ENCODE measurements around the gene MORN1.

Gene MORN1

GRCh38 chr1:2350911-2351655 lies 40.3 kb downstream of the MORN1 start:
- DNase-seq (ENCODE audit: low read depth) = no peak

GRCh38 chr1:2350501-2350900 lies 40.9 kb downstream of the MORN1 start:
- no peak for DNase-seq (ENCODE audit: low read depth)

GRCh38 chr1:2349806-2350205 lies 41.5 kb downstream of the MORN1 start:
- DNase-seq (ENCODE audit: low read depth) = no peak

GRCh38 chr1:2348346-2349325 lies 42.7 kb downstream of the MORN1 start:
- no peak for DNase-seq (ENCODE audit: low read depth)

- DNase-seq (ENCODE audit: low read depth) = no peak
These were observed 43.5 kb downstream of the MORN1 start for GRCh38 chr1:2347896-2348295.

- DNase-seq (ENCODE audit: low read depth) = no peak
These were observed 44.0 kb downstream of the MORN1 start for GRCh38 chr1:2347409-2347785.

- no peak for DNase-seq (ENCODE audit: low read depth)
These were observed 44.5 kb downstream of the MORN1 start for GRCh38 chr1:2346691-2347408.

- DNase-seq (ENCODE audit: low read depth) = no peak
These were observed 45.9 kb downstream of the MORN1 start for GRCh38 chr1:2345297-2346075.

- no peak for DNase-seq (ENCODE audit: low read depth)
These were observed 46.5 kb downstream of the MORN1 start for GRCh38 chr1:2344744-2345296.

GRCh38 chr1:2344121-2344681 lies 47.2 kb downstream of the MORN1 start:
- DNase-seq (ENCODE audit: low read depth) = no peak

- DNase-seq (ENCODE audit: low read depth) = no peak
These were observed 48.1 kb downstream of the MORN1 start for GRCh38 chr1:2343023-2343935.

GRCh38 chr1:2342384-2343022 lies 48.9 kb downstream of the MORN1 start:
- DNase-seq (ENCODE audit: low read depth) = no peak

- DNase-seq (ENCODE audit: low read depth) = no peak
These were observed 49.5 kb downstream of the MORN1 start for GRCh38 chr1:2341706-2342383.

GRCh38 chr1:2340918-2341254 lies 50.5 kb downstream of the MORN1 start:
- DNase-seq (ENCODE audit: low read depth) = no peak

- DNase-seq (ENCODE audit: low read depth) = no peak
These were observed 51.1 kb downstream of the MORN1 start for GRCh38 chr1:2340086-2340917.

- no peak for DNase-seq (ENCODE audit: low read depth)
These were observed 51.9 kb downstream of the MORN1 start for GRCh38 chr1:2339206-2340085.

- DNase-seq (ENCODE audit: low read depth) = no peak
These were observed 53.9 kb downstream of the MORN1 start for GRCh38 chr1:2337501-2337900.
